Hindlimb muscle (tissue), 1 donor: Measurements from ENCODE around the gene TIAM1. TPM values are rescaled to one million over a fixed set of nuclear protein-coding genes. Genes with fewer than 3 reads are reported as not detected.
A peak's percentile ranks its signal among the peaks of the same experiment; 100 is the strongest.

Experiments used
- DNase-seq: peaks from one replicate; pipeline ENCODE4 v3.0.0-alpha.2; 2013
- polyA plus RNA-seq: library from polyadenylated mRNA; unstranded; fragments of 120-200 nt; gene quantifications from one replicate; pipeline ENCODE4 v1.2.1, GENCODE V29; 2013; ENCODE audit not compliant: insufficient read length

Gene TIAM1
- polyA plus RNA-seq, 1 donor = 11.9 TPM

DNA sequence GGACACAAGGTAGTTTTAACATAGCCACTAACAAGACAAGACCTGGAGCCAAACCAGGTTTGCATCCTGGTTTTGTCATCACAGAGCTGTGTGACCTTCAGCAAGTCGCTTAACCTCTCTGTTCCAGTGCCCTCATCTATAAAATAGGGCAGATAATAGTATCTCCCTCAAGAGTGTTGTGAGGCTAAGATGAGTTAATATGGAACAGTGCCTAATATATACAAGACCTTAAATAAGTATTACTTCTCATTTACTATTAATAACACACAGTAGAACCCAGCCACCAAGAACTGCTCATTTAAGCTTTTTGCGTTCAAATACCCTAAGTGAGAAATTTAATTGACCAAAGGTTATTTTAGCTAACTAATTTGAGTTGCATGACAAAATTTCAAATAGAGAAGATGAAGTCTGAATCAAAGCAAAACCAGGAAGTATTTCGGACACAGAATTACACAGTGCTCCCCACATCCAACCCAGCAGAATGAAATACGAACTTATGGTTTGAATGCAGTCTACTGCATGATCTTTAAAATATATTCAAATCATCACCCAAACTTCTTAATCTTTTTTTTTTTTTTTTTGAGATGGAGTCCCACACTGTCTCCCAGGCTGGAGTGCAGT, 181.9 kb downstream of the TIAM1 start:
- no peak for DNase-seq

DNA sequence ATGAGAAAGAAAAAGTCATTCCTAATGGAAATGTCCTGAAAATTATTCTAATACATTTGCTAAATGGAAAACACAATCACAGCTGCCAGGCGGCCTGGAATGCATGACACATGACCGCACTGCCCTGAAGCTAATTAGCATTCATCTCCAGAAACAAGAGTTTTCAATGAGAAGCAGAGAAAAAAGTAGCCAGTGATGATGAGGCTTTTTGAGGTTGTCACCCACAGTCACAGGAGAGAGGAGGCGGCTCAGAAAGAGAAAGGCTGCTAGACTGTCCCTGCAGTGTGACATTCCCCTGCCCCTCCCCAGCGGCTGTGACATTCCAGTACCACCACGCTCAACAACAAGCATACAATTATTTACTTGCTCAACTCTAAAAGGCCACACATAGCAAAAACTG, 182.9 kb downstream of the TIAM1 start:
- DNase-seq = no peak

DNA sequence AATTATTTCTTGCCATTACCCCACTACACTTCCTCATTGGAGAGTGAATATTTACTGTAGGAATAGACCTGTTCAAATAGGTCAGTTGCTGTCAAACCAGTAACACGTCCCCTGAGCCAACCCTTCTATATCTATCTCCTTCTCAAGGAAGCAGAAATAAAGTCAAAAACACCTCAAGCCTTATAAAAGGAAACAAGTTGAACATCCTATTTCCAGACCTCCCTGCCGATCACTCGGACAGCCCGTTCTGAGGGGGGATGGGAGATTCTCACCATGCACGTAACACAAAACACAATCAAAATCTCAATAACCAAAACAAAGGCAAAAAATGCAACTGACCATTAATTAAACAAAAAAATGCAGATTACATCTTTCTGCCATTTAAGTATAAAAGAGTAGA, 184.3 kb downstream of the TIAM1 start:
- no peak for DNase-seq

DNA sequence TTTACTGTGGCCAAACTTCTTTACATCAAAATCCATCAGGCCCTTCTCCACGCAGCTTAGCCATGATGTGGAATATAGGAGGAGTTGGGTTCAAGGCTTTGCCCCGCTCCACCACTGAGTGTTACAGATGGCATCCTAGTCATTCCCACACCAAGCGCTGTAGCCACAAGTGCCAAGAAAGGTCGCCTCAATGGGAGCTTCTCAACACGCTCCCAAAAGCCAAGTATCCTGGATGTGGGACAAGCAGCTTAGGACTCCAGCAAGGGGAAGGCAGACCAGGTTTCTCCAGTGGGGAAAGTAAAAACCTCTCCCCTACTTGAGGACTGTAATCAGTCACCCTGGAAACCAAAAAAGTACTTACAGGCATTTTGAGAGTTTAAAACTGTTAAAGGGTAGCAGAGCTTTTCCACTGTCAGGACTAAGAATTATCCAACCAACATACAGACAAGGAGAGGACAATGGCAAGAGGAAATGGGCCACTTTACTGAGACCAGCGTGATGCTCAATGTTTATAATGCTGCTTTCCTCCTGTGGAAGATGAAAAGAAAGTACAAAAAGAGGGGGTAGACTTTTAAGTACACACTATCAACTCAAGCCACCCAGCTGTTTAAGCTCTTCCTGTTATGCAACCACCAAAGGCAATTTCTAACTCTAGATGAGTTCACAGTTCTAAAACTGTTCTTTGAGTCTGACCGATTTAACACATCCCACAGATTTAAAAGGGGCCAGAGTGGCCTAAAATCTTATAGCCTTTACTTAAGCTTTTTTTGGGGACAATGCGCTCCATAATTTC, 185.1 kb downstream of the TIAM1 start:
- DNase-seq = no peak

DNA sequence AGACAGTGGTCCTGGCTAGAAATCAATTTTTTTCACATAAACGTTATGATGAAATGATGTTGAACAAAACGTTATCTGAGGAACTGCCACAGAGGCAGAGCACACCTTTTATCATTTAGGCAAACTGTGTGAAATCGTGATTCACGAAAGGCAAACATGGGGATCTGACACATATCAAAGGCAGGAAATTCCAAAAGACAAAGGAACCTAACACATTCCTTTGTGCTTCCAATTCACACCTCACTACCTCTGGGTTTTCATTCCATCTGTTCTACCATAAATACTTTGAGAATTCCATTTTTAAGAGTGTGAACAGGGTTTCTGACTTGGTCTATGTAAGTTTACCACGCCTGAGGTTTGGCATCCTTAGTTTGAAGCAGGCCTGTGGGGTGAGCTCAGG, 186.3 kb downstream of the TIAM1 start:
- DNase-seq = no peak

DNA sequence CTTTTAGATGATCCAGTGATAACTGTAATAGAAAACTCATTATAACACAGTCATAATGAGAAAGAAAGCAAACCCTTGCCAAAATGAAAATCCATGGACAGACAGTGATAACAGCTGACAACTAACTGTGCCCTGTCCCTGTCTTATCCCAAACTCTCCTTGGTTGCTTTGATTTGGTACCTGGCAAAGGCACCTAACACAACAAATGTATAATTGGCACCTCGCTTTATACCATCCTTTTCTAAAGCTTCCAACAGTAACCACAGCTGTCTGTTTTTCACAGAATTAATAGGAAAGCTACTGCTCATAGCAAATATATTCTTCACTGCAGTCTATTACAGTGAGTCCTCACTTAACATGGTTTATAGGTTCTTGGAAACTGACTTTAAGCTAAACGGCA, 187.4 kb downstream of the TIAM1 start:
- DNase-seq = no peak

DNA sequence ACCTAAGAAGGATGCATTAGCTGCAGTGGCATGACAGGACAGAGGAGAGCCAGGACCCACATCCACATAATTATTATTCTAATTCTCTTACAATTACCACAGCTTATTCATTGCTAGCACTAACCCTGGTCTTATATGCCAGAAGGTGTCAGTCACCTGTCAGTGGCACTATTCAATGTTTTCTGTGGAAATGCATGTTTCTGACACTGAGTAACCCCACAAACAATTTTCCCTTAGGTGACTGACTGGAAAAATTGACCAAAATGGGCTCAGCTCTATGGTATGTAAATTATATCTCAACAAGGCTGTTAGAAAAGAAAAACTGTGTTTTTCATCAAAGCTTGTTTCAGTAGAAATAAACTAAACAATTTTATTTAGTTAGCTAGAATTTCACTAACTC, 187.9 kb downstream of the TIAM1 start:
- DNase-seq = no peak

DNA sequence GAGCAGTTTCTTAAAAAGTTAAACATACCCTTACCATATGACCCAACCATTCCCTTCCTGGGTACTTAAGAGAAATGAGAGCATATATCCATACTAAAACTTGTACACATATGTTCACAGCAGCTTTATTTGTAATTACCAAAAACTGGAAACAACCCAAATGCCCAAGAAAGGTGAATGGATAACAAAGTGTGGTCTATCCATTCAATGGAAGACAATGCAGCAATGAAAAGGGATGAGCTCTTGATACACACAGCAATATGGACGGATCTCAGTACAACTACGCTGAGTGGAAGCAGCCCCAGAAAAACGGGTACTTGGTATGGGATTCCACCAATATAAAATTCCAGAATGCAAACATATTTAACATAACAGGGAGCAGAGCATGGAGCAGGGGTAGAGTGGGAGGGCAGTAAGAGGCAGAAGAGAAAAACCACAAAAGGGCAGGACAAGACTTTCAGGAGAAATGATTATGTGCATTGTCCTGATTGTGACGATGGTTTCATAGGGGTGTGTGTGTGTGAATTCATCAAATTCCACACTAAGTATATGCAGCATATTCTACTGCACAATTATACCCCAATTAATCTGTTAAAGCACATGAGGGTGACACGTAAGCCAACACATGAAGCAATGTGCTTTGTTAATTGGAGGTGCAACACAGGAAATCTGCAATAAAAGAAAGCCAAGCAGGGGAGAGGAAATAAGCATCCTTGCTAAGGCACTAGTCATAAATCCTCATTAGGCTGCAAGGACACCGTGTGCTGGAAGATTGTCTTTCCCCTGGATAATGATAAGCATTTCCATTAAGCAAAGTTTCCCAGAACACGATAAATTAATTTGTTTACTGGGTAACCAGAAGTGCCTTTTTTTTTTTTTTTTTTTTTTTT, 192.7 kb downstream of the TIAM1 start:
- no peak for DNase-seq

DNA sequence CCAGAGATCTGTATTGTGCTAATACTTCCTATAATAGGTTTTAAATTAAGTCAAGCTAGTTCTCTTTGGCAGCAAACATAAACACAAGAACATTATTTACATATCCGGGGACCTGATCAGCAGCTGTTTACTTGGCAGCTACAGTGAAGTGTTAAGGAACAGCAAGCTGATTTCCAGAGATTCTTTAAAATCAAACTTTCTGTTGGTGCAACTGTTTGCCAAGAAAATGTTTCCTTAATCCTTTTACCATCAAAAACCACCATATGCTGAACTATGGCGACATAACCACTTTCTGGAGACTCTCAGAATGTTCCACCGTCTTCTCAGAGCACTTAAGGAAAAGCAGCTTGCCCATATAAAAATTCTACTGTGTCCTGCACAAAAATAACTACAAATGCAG, 198.8 kb downstream of the TIAM1 start:
- no peak for DNase-seq

DNA sequence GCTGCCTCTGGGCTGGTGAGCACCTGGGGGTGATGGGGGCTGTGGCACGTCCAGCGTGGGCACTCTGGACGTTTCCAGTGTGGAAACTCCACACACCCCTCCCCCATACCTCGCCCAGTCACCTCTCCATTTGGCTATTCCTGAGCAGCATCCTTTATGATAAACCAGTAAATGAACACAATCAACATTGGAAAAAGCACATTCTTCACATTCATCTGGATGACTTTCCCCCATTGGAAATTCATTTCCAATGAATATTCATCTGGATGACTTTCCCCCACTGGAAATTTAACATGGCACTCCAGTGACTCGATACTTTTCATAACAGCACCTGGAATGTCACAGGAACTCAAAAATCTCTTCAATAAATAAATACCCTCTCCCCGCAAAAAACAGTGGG, 201.0 kb downstream of the TIAM1 start:
- no peak for DNase-seq

DNA sequence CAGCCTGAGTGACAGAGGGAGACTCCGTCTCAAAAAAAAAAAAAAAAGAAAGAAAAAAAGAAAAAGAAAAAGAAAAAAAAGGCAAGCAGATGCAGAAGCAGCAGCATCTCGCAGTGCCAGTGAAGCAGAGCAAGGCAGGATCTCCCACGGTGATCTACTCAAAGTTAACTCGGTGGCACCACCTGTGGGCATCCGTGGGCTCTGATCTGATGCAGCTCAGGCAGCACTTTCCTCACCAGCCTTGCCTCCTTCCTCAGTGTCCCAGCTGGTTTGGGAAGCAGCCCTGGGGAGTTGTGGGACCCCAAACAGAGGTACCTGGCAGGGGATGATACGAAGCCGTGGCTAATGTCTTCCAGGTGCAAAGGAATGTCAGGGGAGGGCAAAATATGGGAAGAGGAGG, 201.5 kb downstream of the TIAM1 start:
- no peak for DNase-seq

DNA sequence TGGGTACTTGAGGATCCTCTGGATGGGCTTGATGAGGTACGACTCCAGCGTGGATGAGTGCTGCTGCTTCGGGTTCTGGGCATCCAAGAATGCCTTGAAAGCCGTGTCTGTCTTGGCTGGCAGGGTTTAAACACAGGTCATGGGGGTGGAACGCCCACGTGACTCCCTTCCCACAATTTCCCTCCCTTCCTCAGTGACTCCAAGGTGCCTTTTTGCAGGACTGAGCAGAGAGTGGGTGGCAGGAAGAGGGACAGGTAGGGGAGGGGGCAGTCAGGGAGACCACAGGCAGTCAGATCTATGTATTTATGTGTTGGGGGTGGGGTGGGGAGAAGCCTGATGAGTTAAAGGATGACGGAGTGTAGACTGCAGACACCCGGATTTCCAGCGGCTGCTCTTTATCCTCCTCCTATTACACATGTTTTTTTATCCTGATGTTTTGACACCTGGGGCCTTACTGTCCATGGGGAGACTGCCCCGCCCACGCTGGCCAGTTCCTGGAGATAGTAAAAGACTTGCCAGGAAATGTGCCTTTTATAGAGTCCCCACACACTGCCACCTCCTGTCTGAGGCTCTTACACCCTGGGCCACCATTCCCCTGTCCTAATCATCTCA, 202.6 kb downstream of the TIAM1 start:
- DNase-seq = no peak

DNA sequence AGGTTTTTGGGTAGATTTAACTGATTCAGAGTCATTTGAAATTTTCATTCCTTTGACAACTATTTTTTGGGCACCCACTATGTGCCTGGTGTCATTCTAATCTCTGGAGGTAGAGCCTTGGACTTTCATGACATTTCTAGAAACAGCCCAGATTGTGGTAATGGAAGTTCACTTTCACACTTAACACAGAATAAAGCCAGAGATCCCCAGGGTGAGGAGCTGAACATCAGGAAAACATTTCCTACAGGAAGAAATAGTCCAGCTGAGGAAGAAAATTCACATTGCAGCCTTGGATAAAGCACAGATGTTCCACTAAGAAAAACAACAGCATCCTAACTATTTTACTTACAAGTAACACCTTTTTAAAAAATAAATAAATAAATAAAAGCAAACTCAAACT, 203.4 kb downstream of the TIAM1 start:
- DNase-seq = peak; percentile 29

DNA sequence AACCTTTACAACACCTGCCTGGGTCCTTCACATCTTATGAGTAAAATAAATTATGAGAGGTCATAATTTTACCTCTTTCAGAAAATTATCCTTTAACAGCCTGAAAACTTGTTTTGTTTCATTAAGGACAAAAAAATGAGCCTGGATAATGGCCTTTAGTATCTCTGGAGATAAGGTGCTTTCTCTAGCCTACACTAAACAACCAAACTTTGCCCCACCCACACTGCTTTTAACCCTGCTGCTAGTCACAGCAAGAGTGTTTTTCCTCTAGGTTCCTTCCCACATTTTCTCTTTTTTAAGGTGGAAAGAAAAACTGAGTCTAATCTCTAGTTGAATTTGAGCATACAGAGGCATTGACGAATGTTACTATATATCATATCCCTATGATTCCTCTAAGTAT, 204.0 kb downstream of the TIAM1 start:
- DNase-seq = no peak

DNA sequence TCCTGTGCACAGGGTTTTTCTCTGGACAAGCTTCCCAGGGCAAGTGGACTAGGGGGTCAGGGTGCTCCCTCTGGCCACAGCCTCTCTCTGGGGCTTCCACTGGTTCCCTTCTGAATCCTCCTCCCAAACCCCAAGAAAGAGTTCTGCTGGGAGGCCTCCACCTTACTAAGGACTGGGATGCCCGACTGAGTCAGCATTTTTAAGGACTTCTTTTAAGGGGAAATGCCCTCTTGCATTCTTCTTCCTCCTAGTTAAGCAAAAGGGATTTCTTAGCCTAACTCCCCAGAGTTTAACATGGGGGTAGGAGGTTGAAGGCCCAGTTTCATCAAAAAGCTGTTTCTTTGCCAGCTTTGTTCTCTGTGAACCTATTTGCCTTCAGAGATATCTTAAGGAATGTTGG, 206.1 kb downstream of the TIAM1 start:
- no peak for DNase-seq

DNA sequence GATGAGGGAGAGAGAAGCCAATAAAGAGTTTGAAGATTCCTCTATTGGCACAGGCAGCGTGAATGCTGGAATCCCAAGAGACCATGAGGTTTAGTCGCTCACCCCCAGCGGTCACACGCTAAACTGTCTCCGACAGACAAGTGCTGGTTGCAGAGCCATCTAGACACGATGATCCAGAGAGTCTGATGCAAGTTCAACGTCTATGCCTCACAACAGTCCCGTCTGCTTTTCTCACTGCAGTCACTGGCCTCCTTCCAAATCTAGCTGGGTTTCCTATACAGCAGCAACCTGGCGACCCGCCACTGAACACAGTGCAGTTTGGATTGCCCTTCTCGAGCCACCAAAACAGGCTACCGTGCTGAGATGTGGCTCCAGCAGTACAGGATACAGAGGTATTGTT, 207.2 kb downstream of the TIAM1 start:
- no peak for DNase-seq

DNA sequence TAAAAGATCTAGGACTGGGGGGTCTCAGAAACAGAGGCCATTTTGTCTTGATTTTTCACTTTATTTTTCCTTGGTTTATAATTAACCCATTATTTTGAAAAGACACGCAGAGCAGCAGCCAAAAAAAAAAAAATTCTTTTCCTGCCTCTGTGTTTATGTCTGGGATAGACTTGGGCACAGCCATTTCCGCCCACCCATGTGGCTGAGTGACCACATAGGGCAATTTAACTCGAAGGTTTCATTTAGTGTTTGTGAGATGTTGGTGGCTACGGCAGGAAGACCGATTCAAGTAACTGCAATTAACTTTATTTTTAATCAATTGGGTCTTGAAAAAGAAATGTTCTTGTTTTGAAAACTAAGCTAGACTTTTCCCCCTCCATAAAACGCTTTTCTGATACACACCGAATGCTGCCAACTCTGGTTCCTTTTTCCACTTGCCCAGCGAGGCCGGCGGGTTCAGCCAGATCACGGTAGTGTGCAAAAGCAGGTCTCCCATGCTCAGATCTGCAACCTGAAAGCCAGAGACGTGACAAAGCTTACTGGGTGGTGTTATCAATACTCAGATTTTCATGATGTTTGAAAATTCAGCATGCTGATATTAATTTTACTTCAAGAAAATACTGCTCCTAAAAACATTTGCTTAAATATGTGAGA, 208.4 kb downstream of the TIAM1 start:
- DNase-seq = no peak

DNA sequence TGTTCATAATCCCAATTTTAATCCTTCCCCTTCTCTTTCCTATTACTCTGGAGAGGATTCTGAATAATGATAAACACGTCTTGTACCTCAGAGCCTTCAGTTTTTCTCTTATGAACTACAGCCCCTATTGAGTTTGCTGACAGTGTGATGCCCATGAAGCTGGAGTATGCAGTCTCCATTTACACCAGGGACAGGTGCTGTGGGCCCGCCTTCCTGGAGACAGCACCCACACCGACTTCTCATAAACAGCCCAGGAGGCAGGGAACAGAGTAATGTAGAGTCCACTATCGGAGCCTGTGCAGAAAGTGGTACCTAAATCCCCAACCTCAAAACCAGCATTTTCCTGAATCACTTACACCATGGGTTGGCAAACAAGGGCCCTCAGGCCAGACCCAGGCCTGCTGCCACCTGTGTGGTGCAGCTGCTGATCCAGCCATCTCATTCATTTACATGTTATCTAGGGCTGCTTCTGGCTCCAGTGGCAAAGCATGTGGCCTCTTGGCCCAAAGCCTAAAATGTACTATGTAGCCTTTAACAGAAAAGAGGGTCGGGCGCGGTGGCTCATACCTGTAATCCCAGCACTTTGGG, 210.7 kb downstream of the TIAM1 start:
- DNase-seq = no peak

DNA sequence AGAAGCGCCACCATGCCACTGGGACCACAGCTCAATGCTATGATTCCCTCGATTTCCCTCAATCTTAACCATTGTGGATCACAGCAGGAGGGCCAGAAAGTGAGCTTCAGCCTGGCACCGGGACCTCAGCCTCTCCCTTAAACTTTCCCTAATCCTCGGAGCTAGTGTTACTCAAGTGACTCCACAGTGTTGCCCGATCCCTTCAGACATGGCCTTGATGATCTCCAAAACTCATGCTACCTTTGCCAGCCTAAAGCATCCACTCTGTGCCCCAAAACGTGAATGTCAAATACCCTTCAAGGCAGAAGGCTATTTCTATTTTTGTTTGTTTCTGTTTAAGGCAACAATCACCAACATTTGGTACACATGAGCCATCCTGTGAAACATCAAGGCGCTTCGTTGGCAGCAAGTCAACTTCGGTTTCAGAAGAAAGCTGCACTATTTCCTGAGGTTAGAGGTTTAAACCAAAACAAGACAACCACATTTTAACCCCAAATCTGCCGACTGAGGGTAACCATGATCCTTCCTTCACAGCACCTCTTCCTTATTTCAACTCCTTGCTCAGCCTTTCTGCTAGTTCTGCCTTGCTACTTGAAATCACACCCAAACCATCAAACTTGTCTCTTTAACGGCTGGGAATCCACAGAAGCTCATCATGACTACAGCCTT, 211.4 kb downstream of the TIAM1 start:
- no peak for DNase-seq

DNA sequence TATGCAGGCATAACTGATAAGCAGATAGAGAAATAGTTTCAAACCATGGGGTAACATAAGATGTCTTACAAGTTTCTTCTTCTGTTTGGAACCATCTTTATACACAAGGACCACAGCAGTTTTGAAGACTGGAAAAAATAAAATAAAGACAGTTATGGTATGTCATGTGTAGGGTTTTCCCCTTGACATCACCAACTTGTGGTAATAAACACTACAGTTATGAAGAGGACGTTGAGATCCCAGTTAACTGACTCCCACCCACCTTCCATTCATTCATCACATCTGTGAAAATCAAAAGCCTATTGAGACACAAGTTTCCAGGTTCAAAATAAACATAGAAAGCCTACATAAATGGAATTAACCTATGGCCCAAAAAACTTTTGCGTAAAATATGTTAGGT, 213.2 kb downstream of the TIAM1 start:
- no peak for DNase-seq

DNA sequence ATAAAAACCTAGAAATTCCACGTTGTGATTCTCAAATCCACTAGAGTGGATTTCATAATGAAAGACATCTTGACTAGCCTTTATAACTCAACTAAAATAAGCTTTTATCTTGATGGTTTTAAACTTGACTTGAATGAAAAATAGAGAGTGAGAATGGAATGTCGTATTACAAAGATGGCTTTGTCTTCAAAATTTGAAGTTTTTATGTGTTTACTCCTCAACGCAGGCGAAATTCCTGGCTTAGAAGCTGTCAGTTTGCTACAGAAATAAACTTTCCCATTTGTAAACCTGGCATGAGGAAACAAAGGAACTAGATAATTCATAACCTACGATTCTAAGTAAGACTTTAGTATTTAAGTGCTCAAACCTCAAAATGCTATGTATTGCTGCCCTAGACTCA, 215.8 kb downstream of the TIAM1 start:
- DNase-seq = no peak

DNA sequence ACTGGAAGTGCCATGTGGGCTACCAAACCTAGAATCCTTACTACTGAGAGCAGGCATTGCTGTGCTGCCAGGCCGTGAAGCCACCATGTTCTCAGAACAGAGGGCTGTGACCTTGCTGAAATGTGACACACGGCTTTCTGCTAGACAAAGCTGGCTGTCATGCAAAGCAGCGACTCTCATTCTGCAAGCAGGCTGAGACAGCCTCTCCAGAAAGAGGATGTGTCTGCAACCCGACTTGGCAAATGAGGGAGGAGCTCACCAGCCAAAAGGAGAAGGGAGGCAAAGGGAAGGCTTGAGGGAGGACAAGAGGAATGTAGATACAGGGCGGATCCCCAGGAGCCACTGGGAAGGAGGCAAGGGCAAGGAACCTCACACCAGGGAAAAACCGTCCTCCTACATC, 220.1 kb downstream of the TIAM1 start:
- DNase-seq = no peak
